Measurements from ENCODE around the gene IL10. TPM values are rescaled to one million over a fixed set of nuclear protein-coding genes. Genes with fewer than 3 reads are reported as not detected.

IL10 gene
- not detected in 5 replicates for total RNA-seq (2022; extraction: Qiagen RNA extraction)

DNA sequence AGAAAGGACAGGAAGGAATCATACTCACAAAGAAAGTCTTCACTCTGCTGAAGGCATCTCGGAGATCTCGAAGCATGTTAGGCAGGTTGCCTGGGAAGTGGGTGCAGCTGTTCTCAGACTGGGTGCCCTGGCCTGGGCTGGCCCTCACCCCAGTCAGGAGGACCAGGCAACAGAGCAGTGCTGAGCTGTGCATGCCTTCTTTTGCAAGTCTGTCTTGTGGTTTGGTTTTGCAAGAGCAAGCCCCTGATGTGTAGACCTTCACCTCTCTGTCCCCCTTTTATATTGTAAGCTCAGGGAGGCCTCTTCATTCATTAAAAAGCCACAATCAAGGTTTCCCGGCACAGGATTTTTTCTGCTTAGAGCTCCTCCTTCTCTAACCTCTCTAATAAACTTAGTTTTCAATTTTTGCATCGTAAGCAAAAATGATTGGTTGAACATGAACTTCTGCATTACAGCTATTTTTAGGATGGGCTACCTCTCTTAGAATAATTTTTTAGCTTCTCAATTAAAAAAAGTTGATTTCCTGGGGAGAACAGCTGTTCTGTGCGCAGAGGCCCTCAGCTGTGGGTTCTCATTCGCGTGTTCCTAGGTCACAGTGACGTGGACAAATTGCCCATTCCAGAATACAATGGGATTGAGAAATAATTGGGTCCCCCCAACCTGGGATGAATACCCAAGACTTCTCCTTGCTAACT, at the start of gene IL10:
Gene IL10 (minus strand): TSS at position 252 of the 695 bp plus-strand sequence. CDS start 59 bp downstream, at position 193.

GRCh38 chr1:206770531-206771337, 1.6 kb downstream of the IL10 start, which contains the start of gene IL19:
TSS of gene IL19 (plus strand) at chr1:206770773. CDS start at chr1:206836663, 65,890 bp downstream.

Other genes starting within 250 kb of the IL10 start
- 32.0 to 35.2 TPM (median 33.9 TPM) in 5 replicates for gene EIF2D, start 160.0 kb downstream of the IL10 start, total RNA-seq (2022; extraction: Qiagen RNA extraction)
- gene DYRK3, start 137.0 kb downstream of the IL10 start, total RNA-seq (2022; extraction: Qiagen RNA extraction) = 8.3 to 10.3 TPM (median 9.1 TPM) in 5 replicates
- gene MAPKAPK2, start 87.6 kb downstream of the IL10 start, total RNA-seq (2022; extraction: Qiagen RNA extraction) = 61.6 to 72.7 TPM (median 67.9 TPM) in 5 replicates
- not detected in 5 replicates for gene IL19, start 1.7 kb downstream of the IL10 start, total RNA-seq (2022; extraction: Qiagen RNA extraction)
- 0.06 TPM in 1 of 5 replicates, not detected in the others for gene IL20, start 93.1 kb upstream of the IL10 start, total RNA-seq (2022; extraction: Qiagen RNA extraction)
- 0.27 to 0.57 TPM (median 0.33 TPM) in 5 replicates for gene IL24, start 124.9 kb upstream of the IL10 start, total RNA-seq (2022; extraction: Qiagen RNA extraction)
- 3.3 to 6.3 TPM (median 4.9 TPM) in 5 replicates for gene FCMR, start 149.4 kb upstream of the IL10 start, total RNA-seq (2022; extraction: Qiagen RNA extraction)
- not detected in 5 replicates for gene PIGR, start 174.0 kb upstream of the IL10 start, total RNA-seq (2022; extraction: Qiagen RNA extraction)
- not detected in 5 replicates for gene FCAMR, start 198.0 kb upstream of the IL10 start, total RNA-seq (2022; extraction: Qiagen RNA extraction)

Data from A549 treated with CORT108297 at 1 μM for 4 hours (cell line).